GDM1 (cell line): Measurements from ENCODE around the gene HABP2.

Experiments used
- DNase-seq: peaks from one replicate; lab custom pipeline; 2025; lab: John Stamatoyannopoulos, UW

Gene HABP2

GRCh38 chr10:113557903-113558321 is 5.1 kb downstream of the HABP2 start:
- DNase-seq, result no peak

GRCh38 chr10:113560071-113560470 is 7.2 kb downstream of the HABP2 start:
- DNase-seq, result no peak

- no peak for DNase-seq
Measured at GRCh38 chr10:113561214-113561613, 8.4 kb downstream of the HABP2 start.

- no peak for DNase-seq
Measured at GRCh38 chr10:113562069-113562468, 9.2 kb downstream of the HABP2 start.

- DNase-seq, result no peak
Measured at GRCh38 chr10:113562704-113563103, 9.9 kb downstream of the HABP2 start.

- DNase-seq, result peak; percentile 49
Measured at GRCh38 chr10:113563306-113564088, 10.6 kb downstream of the HABP2 start.

- DNase-seq, result no peak
Measured at GRCh38 chr10:113565364-113565763, 12.5 kb downstream of the HABP2 start.

GRCh38 chr10:113566888-113567287 is 14.0 kb downstream of the HABP2 start:
- DNase-seq, result no peak

- no peak for DNase-seq
Measured at GRCh38 chr10:113569576-113569975, 16.7 kb downstream of the HABP2 start.

GRCh38 chr10:113572520-113573290 is 19.9 kb downstream of the HABP2 start:
- no peak for DNase-seq

GRCh38 chr10:113573368-113573767 is 20.5 kb downstream of the HABP2 start:
- DNase-seq, result no peak

GRCh38 chr10:113576852-113577251 is 24.0 kb downstream of the HABP2 start:
- DNase-seq, result no peak

- no peak for DNase-seq
Measured at GRCh38 chr10:113578773-113579172, 25.9 kb downstream of the HABP2 start.

- no peak for DNase-seq
Measured at GRCh38 chr10:113581092-113581491, 28.2 kb downstream of the HABP2 start.

GRCh38 chr10:113583571-113583970 is 30.7 kb downstream of the HABP2 start:
- DNase-seq, result no peak

GRCh38 chr10:113585949-113586348 is 33.1 kb downstream of the HABP2 start:
- DNase-seq, result no peak

GRCh38 chr10:113589201-113589770 is 36.4 kb downstream of the HABP2 start:
- DNase-seq, result no peak

- no peak for DNase-seq
Measured at GRCh38 chr10:113590581-113590980, 37.7 kb downstream of the HABP2 start.

GRCh38 chr10:113592380-113592779 is 39.5 kb downstream of the HABP2 start:
- no peak for DNase-seq

- no peak for DNase-seq
Measured at GRCh38 chr10:113594652-113595051, 41.8 kb downstream of the HABP2 start.

- no peak for DNase-seq
Measured at GRCh38 chr10:113600569-113600968, 47.7 kb downstream of the HABP2 start.

- DNase-seq, result no peak
Measured at GRCh38 chr10:113603057-113603777, 50.4 kb downstream of the HABP2 start.
